K562 (cell line): ENCODE results near the gene PYGB. TPM values are rescaled to one million over a fixed set of nuclear protein-coding genes. Genes with fewer than 3 reads are reported as not detected.

ENCODE experiments used
- COPS2 ChIP-seq: fragments of 450-650 bp; conservative IDR thresholded peaks from 2 replicates; pipeline ENCODE4 v1.6.1; 2016; ENCODE audit warnings: mild to moderate bottlenecking, moderate library complexity
- CREB1 ChIP-seq, 2 experiments: sonication (generic) in 1 of 2; formaldehyde crosslinking in 1 of 2; IDR thresholded peaks; 2 replicates each; pipeline versions ENCODE4 v1.6.1 to v1.8.0; 2012 to 2022; ENCODE audit warnings: inconsistent platforms in 1 of 2, mild to moderate bottlenecking in 1 of 2, missing genetic modification reagents in 1 of 2, moderate library complexity in 1 of 2
- CREB3L1 ChIP-seq: fragments of 450-650 bp; IDR thresholded peaks from 2 replicates; pipeline ENCODE4 v1.6.1; 2014; ENCODE audit warnings: low read depth, mild to moderate bottlenecking, moderate library complexity, borderline replicate concordance
- CTBP1 ChIP-seq: fragments of 450-650 bp; IDR thresholded peaks from 2 replicates; pipeline ENCODE4 v1.6.1; 2016; ENCODE audit warnings: borderline replicate concordance
- ETV5 ChIP-seq: sonication (generic); formaldehyde crosslinking; IDR thresholded peaks from 2 replicates; pipeline ENCODE4 v1.4.0; 2020; ENCODE audit warnings: low read depth, mild to moderate bottlenecking, missing genetic modification reagents
- FOS ChIP-seq: IDR thresholded peaks from 3 replicates; pipeline ENCODE4 v1.6.1; 2011; ENCODE audit not compliant: insufficient read length; ENCODE audit errors: extremely low read depth
- HCFC1 ChIP-seq: IDR thresholded peaks from 2 replicates; pipeline ENCODE4 v1.6.1; 2012; ENCODE audit warnings: low read depth, low read length, improper control_type of control experiment
- MGA ChIP-seq: fragments of 450-650 bp; IDR thresholded peaks from 2 replicates; pipeline ENCODE4 v1.6.1; 2016; ENCODE audit warnings: mild to moderate bottlenecking, moderate library complexity
- MTA3 ChIP-seq: fragments of 450-650 bp; formaldehyde crosslinking; IDR thresholded peaks from 2 replicates; pipeline ENCODE4 v1.6.1; 2017; ENCODE audit warnings: mild to moderate bottlenecking, borderline replicate concordance
- NR2C1 ChIP-seq, 2 experiments: fragments of 450-650 bp; IDR thresholded peaks; 2 replicates each; pipeline ENCODE4 v1.6.1; 2017; ENCODE audit warnings: mild to moderate bottlenecking in 2 of 2, antibody characterized with exemption in 1 of 2, inconsistent platforms in 1 of 2, missing compliant biosample characterization in 1 of 2, missing genetic modification characterization in 1 of 2
- OTX1 ChIP-seq: fragments of 450-650 bp; formaldehyde crosslinking; IDR thresholded peaks from 2 replicates; pipeline ENCODE4 v1.4.0; 2022; ENCODE audit warnings: mild to moderate bottlenecking
- PTRF ChIP-seq: fragments of 450-650 bp; IDR thresholded peaks from 2 replicates; pipeline ENCODE4 v1.6.1; 2016; ENCODE audit warnings: mild to moderate bottlenecking, missing genetic modification characterization, missing compliant biosample characterization
- SP1 ChIP-seq: sonication (generic); formaldehyde crosslinking; IDR thresholded peaks from 2 replicates; pipeline ENCODE4 v1.8.1; 2022; ENCODE audit warnings: mild to moderate bottlenecking, missing genetic modification reagents
- ZNF12 ChIP-seq: sonication (generic); formaldehyde crosslinking; IDR thresholded peaks from 2 replicates; pipeline ENCODE4 v1.4.0; 2020; ENCODE audit warnings: mild to moderate bottlenecking, missing genetic modification reagents
- ZNF134 ChIP-seq: fragments of 250-450 bp; sonication (Bioruptor Pico); conservative IDR thresholded peaks from 2 replicates; pipeline ENCODE4 v1.4.0; 2020
- ZNF23 ChIP-seq: fragments of 250-450 bp; sonication (Bioruptor Pico); IDR thresholded peaks from 2 replicates; pipeline ENCODE4 v1.4.0; 2020; ENCODE audit warnings: mild to moderate bottlenecking
- polyA plus RNA-seq, 8 experiments: library from polyadenylated mRNA; depleted of rRNA in 4 of 8; stranded (reverse) in 5 of 8; unstranded in 3 of 8; fragments of >200 nt; fragmentation: Nextera tagmentation in 2 of 8; fragmentation: Illumina TruSeq in 1 of 8; extraction: Ambion mirVana in 2 of 8; extraction: Trizol in 1 of 8; gene quantifications; 2 replicates each; pipeline versions ENCODE4 v1.2.1 to v1.2.3, GENCODE V29; 2011 to 2014; ENCODE audit warnings: inconsistent platforms in 1 of 8, missing spikeins in 1 of 8
- total RNA-seq, 7 experiments: library from RNA; depleted of rRNA in 6 of 7; stranded (reverse); fragments of >200 nt in 6 of 7; fragmentation: Illumina TruSeq in 2 of 7; extraction: Trizol in 2 of 7; gene quantifications; 2 replicates each; pipeline versions ENCODE4 v1.2.1 to v1.2.3, GENCODE V29; 2011 to 2021; ENCODE audit warnings: low replicate concordance in 1 of 7

Gene PYGB
- total and polyA plus RNA-seq, 9 of the 15 experiments (the other 6 are each of a cell fraction or from before 2014, with no cell fraction given): 0.34 to 18.0 (median 9.8) TPM

- TF ChIP-seq MTA3 (no peak; the same call in 1 of the 2 replicates), OTX1 (CRISPR knock-in tag) (no peak), ZNF23 (CRISPR knock-in tag) (no peak), NR2C1 (IDR thresholded peaks at IDR 0.05) (no peak), NR2C1 (tag; IDR thresholded peaks at IDR 0.05) (no peak), FOS (peak; percentile 84), ZNF134 (CRISPR knock-in tag) (no peak; the same call in 1 of the 2 replicates), COPS2 (no peak), ETV5 (peak; percentile 67; the same call in 1 of the 2 replicates), CREB3L1 (peak; percentile 36; the same call in 1 of the 2 replicates), HCFC1 (no peak; the same call in 1 of the 2 replicates), CREB1 (IDR thresholded peaks at IDR 0.05) (no peak), CREB1 (CRISPR knock-in tag; IDR thresholded peaks at IDR 0.05) (no peak), ZNF12 (no peak), CTBP1 (peak; percentile 86), SP1 (CRISPR knock-in tag) (0 out of 2 replicates have a peak, but pooled peaks have one; percentile 46), MGA (peak; percentile 22; the same call in 1 of the 2 replicates), PTRF (tag) (no peak)
These were observed 10.1 kb upstream of the PYGB start (continued) for GRCh38 chr20:25237610-25238318.
